Ovary (tissue), 3 donors: ENCODE data around the gene PPP1R14C.

Source experiments
- CTCF ChIP-seq, 3 donors: fragments of 450-650 bp in 2 of 3; fragments of 200-600 bp in 1 of 3; IDR thresholded peaks; one replicate each; pipeline versions ENCODE4 v1.5.1 to v1.8.0; 2016 to 2022; ENCODE audit warnings: antibody characterized with exemption in 3 of 3, mild to moderate bottlenecking in 1 of 3
- POLR2A ChIP-seq: fragments of 450-650 bp; IDR thresholded peaks from one replicate; pipeline ENCODE4 v1.6.1; 2017; ENCODE audit warnings: antibody characterized with exemption, mild to moderate bottlenecking, moderate library complexity
- donor health status: DM: no; HTN: no; CAD: no.

GRCh38 chr6:150249261-150249660 lies 106.4 kb downstream of the PPP1R14C start:
- no peak for TF ChIP-seq CTCF (IDR thresholded peaks at IDR 0.05)
- TF ChIP-seq POLR2A = no peak
